ENCODE measurements around the gene RITA1. TPM values are rescaled to one million over a fixed set of nuclear protein-coding genes. Genes with fewer than 3 reads are reported as not detected.

The RITA1 gene
- total and polyA plus RNA-seq, 2 experiments from 2014 or later: 20.0 to 40.4 TPM

- TF ChIP-seq ZNF462 (CRISPR knock-in tag; IDR thresholded peaks at IDR 0.05) (no peak), EZH2 (IDR thresholded peaks at IDR 0.05; ENCODE audit: low read depth, unreplicated experiment) (no peak), ZNF331 (CRISPR knock-in tag; IDR thresholded peaks at IDR 0.05; ENCODE audit: low read depth) (no peak)
Observed at GRCh38 chr12:113172185-113172584, 13.3 kb upstream of the RITA1 start (continued).

GRCh38 chr12:113173081-113173698 lies 12.3 kb upstream of the RITA1 start:
- Histone ChIP-seq H3K4me2 (no peak overlapping the region), H4K20me1 (replicated peaks; ENCODE audit: insufficient read depth) (peaks cover 9% of the 10 kb centered on the region; the same call in 1 of the 2 replicates), H3F3A (replicated peaks; ENCODE audit: low read depth) (peaks cover 3% of the 10 kb centered on the region; the same call in 1 of the 2 replicates), H3K79me2 (replicated peaks; ENCODE audit: insufficient read depth) (no peaks in the 10 kb centered on the region; the same call in 1 of the 2 replicates), H2AFZ (no peak overlapping the region), H3K4me3 (no peak overlapping the region), H3K27me3 (ENCODE audit: insufficient read depth) (no peaks in the 10 kb centered on the region), H3K9me2 (ENCODE audit: insufficient read depth) (no peaks in the 10 kb centered on the region), H3K36me3 (ENCODE audit: insufficient read depth) (peaks cover 62% of the 10 kb centered on the region), H3K4me1 (ENCODE audit: insufficient read depth) (no peaks in the 10 kb centered on the region), H3K27ac (ENCODE audit: low read depth) (no peak overlapping the region)
- no peak overlapping the region for H3K4me3 Mint-ChIP-seq
- DNase-seq (ENCODE audit: low spot score): no peak
- peaks cover 88% of the 10 kb centered on the region for H3K36me3 Mint-ChIP-seq (ENCODE audit: low read depth)
- peaks cover 16% of the 10 kb centered on the region for H3K27me3 Mint-ChIP-seq (ENCODE audit: insufficient read depth, low read depth, poor library complexity)
- H3K27ac Mint-ChIP-seq: no peak overlapping the region
- H3K4me1 Mint-ChIP-seq: no peaks in the 10 kb centered on the region
- no peaks in the 10 kb centered on the region for H3K9me3 Mint-ChIP-seq
- ATAC-seq: no peak
- TF ChIP-seq EZH2 (IDR thresholded peaks at IDR 0.05; ENCODE audit: low read depth, unreplicated experiment) (no peak), ZNF114 (CRISPR knock-in tag; IDR thresholded peaks at IDR 0.05) (no peak), EZH2phosphoT487 (IDR thresholded peaks at IDR 0.05; ENCODE audit: unreplicated experiment) (no peak), ZNF331 (CRISPR knock-in tag; IDR thresholded peaks at IDR 0.05; ENCODE audit: low read depth) (no peak), POLR2AphosphoS5 (IDR thresholded peaks at IDR 0.05; ENCODE audit: low read depth) (no peak), REST (IDR thresholded peaks at IDR 0.05; ENCODE audit: unreplicated experiment) (no peak)
